ENCODE data around the gene TIMM8B. TPM values are rescaled to one million over a fixed set of nuclear protein-coding genes. Genes with fewer than 3 reads are reported as not detected.

TIMM8B gene
- polyA plus RNA-seq, 2 of the 4 experiments (the other 2 are of a cell fraction) = 84.5 to 85.3 TPM

DNA sequence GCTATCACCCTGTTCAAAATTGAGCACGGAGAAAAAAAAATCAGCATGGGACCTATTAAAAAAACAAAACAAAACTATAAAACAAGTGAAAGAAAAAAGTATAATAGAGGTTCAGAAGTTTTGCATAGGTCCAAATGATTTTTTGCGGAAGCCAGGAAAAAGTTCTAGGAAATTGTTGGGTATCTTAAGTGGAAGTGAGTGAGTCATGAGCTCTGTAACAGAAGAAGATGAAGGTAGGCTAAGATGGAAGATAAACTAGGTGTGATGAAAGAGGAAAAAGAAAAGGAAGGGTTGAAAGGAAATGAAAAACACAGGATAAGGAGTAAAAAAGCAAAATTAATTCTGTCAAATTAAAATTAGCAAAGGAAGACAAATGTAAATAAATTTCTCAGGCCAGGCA lies 27.9 kb upstream of the TIMM8B start:
- POLR2A ChIA-PET = no interaction called here
- H3K27ac ChIP-seq = no peak overlapping the region; a peak in 1 of 6 replicates
- no peak overlapping the region for H3K4me3 ChIP-seq
- no peak overlapping the region for H3K4me2 ChIP-seq
- 77% methylated on average over 2 of the region's 2 CpGs for WGBS (ENCODE audit: missing lambda C conversion rate)
- 0 out of 3 replicates have a peak, but pooled peaks cover 3% of the 10 kb centered on the region for H3K4me1 ChIP-seq
- H3K9me3 ChIP-seq = no peaks in the 10 kb centered on the region
- CTCF ChIA-PET = interaction anchor here (0.9 to 6.5 kb wide), 22 partner anchors 9 to 183 kb away, joined by 3 to 50 read pairs (median 5); partner anchors contain the start of gene BCO2
- ATAC-seq = no peak
- FAIRE-seq = no peak
- TF ChIP-seq, protein P1, sequence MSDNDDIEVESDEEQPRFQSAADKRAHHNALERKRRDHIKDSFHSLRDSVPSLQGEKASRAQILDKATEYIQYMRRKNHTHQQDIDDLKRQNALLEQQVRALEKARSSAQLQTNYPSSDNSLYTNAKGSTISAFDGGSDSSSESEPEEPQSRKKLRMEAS (IDR thresholded peaks at IDR 0.05) = no peak
- TF ChIP-seq SMC3 (IDR thresholded peaks at IDR 0.05) = no peak
- TF ChIP-seq ESRRA (IDR thresholded peaks at IDR 0.05; ENCODE audit: borderline replicate concordance, low read length) = no peak
- no peak for TF ChIP-seq HOXB5 (CRISPR knock-in tag; IDR thresholded peaks at IDR 0.05)
- no peak for TF ChIP-seq MAFK (IDR thresholded peaks at IDR 0.05; ENCODE audit: partially characterized antibody)
- TF ChIP-seq CHD2 (IDR thresholded peaks at IDR 0.05; ENCODE audit: low read length, partially characterized antibody) = no peak
- no peak for TF ChIP-seq CHD4 (IDR thresholded peaks at IDR 0.05; ENCODE audit: borderline replicate concordance)
- TF ChIP-seq SREBF2 (IDR thresholded peaks at IDR 0.05) = no peak
- TF ChIP-seq MAZ (IDR thresholded peaks at IDR 0.05; ENCODE audit: borderline replicate concordance, low read depth, low read length) = no peak
- TF ChIP-seq ZNF302 (CRISPR knock-in tag; IDR thresholded peaks at IDR 0.05) = no peak
- TF ChIP-seq MYC (IDR thresholded peaks at IDR 0.05; ENCODE audit: borderline replicate concordance, low read length) = no peak
- TF ChIP-seq NPAS2 (CRISPR knock-in tag; IDR thresholded peaks at IDR 0.05; ENCODE audit: borderline replicate concordance) = no peak
- no peak for DNase-seq (ENCODE audit: low read depth in 1 of 2, low spot score in 1 of 2)

DNA sequence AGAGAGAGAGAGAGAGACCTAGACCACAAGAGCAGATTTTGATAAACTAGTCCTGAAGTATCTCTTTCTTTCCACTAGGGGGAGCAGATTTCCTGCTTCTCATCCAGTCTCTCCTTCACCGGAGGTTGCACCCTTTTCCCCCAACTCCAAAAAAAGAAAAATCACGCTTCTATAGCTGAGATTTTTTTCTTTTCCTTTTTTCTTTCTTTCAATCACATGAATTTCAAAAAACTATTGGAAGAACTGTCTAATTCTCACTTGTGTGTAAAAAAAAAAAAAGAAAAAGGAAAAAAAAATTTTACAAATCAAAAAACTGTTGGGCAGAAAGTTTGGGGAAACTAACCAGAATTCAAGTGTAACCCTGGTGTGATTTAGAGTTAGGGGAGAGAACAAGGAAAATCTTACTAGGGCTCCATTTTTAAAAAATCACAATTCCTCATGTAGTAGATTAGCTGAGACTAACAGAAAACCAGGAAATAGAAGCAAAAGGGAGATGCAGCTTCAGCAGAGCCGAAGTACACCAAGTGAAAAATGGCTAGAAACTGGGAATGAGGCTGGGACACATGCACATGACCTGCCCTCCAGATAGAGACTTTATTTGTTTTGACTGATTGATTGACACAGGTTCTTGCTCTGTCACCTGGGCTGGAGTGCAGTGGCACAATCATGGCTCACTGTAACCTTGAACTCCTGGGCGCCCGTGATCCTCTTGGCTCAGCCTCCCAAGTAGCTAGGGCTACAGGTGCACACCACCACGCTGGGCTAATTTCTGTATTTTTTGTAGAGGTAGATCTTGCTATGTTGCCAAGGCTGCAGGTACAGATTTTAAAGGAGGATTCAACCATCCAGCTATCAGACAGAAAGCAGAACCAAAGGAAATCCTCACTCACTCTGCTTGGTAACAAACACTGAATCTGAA lies 27.2 kb upstream of the TIMM8B start:
- FAIRE-seq = no peak
- Histone ChIP-seq H3K27ac (peak overlapping the region; percentile 52 to 60; a peak in 3 of 6 replicates), H3K4me2 (peak overlapping the region; percentile 60), H3K4me3 (no peak overlapping the region), H3K9me3 (no peaks in the 10 kb centered on the region), H3K4me1 (0 out of 3 replicates have a peak, but pooled peaks cover 3% of the 10 kb centered on the region)
- WGBS (ENCODE audit: missing lambda C conversion rate) = 50% methylated on average over 5 of the region's 6 CpGs
- peak; percentile 66 to 80; a peak in 4 of 6 replicates for ATAC-seq
- TF ChIP-seq SMC3 (IDR thresholded peaks at IDR 0.05) = peak; percentile 68
- TF ChIP-seq, protein P2, sequence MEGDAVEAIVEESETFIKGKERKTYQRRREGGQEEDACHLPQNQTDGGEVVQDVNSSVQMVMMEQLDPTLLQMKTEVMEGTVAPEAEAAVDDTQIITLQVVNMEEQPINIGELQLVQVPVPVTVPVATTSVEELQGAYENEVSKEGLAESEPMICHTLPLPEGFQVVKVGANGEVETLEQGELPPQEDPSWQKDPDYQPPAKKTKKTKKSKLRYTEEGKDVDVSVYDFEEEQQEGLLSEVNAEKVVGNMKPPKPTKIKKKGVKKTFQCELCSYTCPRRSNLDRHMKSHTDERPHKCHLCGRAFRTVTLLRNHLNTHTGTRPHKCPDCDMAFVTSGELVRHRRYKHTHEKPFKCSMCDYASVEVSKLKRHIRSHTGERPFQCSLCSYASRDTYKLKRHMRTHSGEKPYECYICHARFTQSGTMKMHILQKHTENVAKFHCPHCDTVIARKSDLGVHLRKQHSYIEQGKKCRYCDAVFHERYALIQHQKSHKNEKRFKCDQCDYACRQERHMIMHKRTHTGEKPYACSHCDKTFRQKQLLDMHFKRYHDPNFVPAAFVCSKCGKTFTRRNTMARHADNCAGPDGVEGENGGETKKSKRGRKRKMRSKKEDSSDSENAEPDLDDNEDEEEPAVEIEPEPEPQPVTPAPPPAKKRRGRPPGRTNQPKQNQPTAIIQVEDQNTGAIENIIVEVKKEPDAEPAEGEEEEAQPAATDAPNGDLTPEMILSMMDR (IDR thresholded peaks at IDR 0.05) = peak; percentile 63
- TF ChIP-seq RAD21 (conservative IDR thresholded peaks at IDR 0.05 in 1 of 2, IDR thresholded peaks at IDR 0.05 in 1 of 2) = peak; percentile 69 to 78
- TF ChIP-seq HOXA7 (CRISPR knock-in tag; IDR thresholded peaks at IDR 0.05) = no peak
- ChIA-PET CTCF (interaction anchor here (0.6 to 6.5 kb wide), 38 partner anchors 9 to 945 kb away, joined by 3 to 50 read pairs (median 4); partner anchors contain the start of gene BCO2), POLR2A (no interaction called here)
- peak; percentile 31 to 64 for DNase-seq (ENCODE audit: low read depth in 1 of 2, low spot score in 1 of 2)

DNA sequence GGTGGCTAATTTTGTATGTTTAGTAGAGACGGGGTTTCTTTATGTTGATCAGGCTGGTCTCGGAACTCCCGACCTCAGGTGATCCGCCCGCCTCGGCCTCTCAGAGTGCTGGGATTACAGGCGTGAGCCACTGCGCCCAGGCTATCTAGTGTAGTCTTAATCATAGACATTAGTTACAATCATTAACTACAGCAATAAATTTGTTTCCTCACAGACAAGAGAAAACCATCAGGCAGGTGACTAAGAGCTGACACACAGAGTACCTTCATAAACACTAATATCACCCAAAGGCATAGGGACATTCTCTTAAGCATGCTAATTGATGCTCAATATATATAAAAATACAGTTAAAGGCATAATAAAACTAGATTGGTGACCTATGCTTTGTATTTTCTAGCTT lies 19.5 kb upstream of the TIMM8B start:
- H3K4me2 ChIP-seq = no peak overlapping the region
- ATAC-seq (no peak), FAIRE-seq (no peak), DNase-seq (ENCODE audit: low read depth in 1 of 2, low spot score in 1 of 2) (no peak)
- 71% methylated on average over 7 of the region's 8 CpGs for WGBS (ENCODE audit: missing lambda C conversion rate)
- ChIA-PET CTCF (interaction anchor here (1.4 to 3.2 kb wide), 2 partner anchors 8 to 174 kb away, joined by 3 to 8 read pairs; no protein-coding TSS in a partner anchor), POLR2A (no interaction called here)
- no peaks in the 10 kb centered on the region for H3K4me1 ChIP-seq
- H3K4me3 ChIP-seq = no peak overlapping the region
- no peak overlapping the region for H3K27ac ChIP-seq
- no peaks in the 10 kb centered on the region for H3K9me3 ChIP-seq
- TF ChIP-seq JUN (IDR thresholded peaks at IDR 0.05) (no peak), KDM5A (IDR thresholded peaks at IDR 0.05) (no peak)
